ENCODE data around the gene GULP1. TPM values are rescaled to one million over a fixed set of nuclear protein-coding genes. Genes with fewer than 3 reads are reported as not detected.

The GULP1 gene
- total and polyA plus RNA-seq, 2 of the 13 experiments (the other 11 are each of a cell fraction or from before 2014, with no cell fraction given): 0.15 TPM; not detected in 1

GRCh38 chr2:188412190-188412589 is 120.5 kb downstream of the GULP1 start (continued):
- TF ChIP-seq PRDM10 (CRISPR knock-in tag; IDR thresholded peaks at IDR 0.05; ENCODE audit: low read depth): no peak
- TF ChIP-seq ZBTB38 (CRISPR knock-in tag; IDR thresholded peaks at IDR 0.05): no peak
- no peak for TF ChIP-seq ZNF274 (CRISPR knock-in tag; IDR thresholded peaks at IDR 0.05)
- TF ChIP-seq FOXP1 (IDR thresholded peaks at IDR 0.05): no peak
- no peak for TF ChIP-seq FOXP1 (CRISPR knock-in tag; IDR thresholded peaks at IDR 0.05)
- TF ChIP-seq ZNF234 (CRISPR knock-in tag; conservative IDR thresholded peaks at IDR 0.05): no peak

GRCh38 chr2:188414411-188414810 is 122.7 kb downstream of the GULP1 start:
- DNase-seq (ENCODE audit: low spot score) (no peak), ATAC-seq (no peak), FAIRE-seq (no peak)
- H3K79me2 ChIP-seq (ENCODE audit: insufficient read depth, low read length): no peaks in the 10 kb centered on the region
- in situ Hi-C loops (cut with HindIII; ENCODE audit: extremely low pct_ligation_motif_present, low pct_unique_long_range_greater_than_20kb): no loop called here
- H3K27me3 ChIP-seq (ENCODE audit: control insufficient read depth in 1 of 2, insufficient read depth in 2 of 2, low read length in 2 of 2): no peaks in the 10 kb centered on the region
- peaks cover 10% of the 10 kb centered on the region; the same call in 1 of the 2 replicates for H3K9me3 ChIP-seq (ENCODE audit: low read length)
- TF ChIP-seq ZUFSP (CRISPR knock-in tag; IDR thresholded peaks at IDR 0.05; ENCODE audit: borderline replicate concordance) (no peak), TIGD3 (CRISPR knock-in tag; IDR thresholded peaks at IDR 0.05; ENCODE audit: borderline replicate concordance) (no peak), GRHL1 (CRISPR knock-in tag; conservative IDR thresholded peaks at IDR 0.05) (no peak), SATB2 (CRISPR knock-in tag; IDR thresholded peaks at IDR 0.05) (no peak), ZNF792 (CRISPR knock-in tag; IDR thresholded peaks at IDR 0.05) (no peak), ZNF577 (CRISPR knock-in tag; IDR thresholded peaks at IDR 0.05; ENCODE audit: borderline replicate concordance, low read depth) (no peak), MZF1 (CRISPR knock-in tag; IDR thresholded peaks at IDR 0.05; ENCODE audit: borderline replicate concordance) (no peak)
- no peak overlapping the region for H3K27ac ChIP-seq (ENCODE audit: extremely low read length, insufficient read depth, low read length)
- H3K4me2 ChIP-seq (ENCODE audit: low read depth, low read length): no peak overlapping the region
- no peak overlapping the region for H2AFZ ChIP-seq (ENCODE audit: low read length)
- ChIA-PET POLR2A (no interaction called here), CTCF (ENCODE audit: low intra/inter-chr PET ratio, low total read pairs) (no interaction called here)
- no peaks in the 10 kb centered on the region for H4K20me1 ChIP-seq (ENCODE audit: insufficient read depth, low read length)
- intact Hi-C loops (cut with micrococcal nuclease; ENCODE audit: unreplicated experiment): no loop called here
- no TSS peak for BruUV-seq (replicated peaks)
- no peak overlapping the region for H3K4me3 ChIP-seq (replicated peaks in 1 of 3; ENCODE audit: insufficient read depth in 1 of 3, low read depth in 2 of 3, low read length in 3 of 3)
- no peaks in the 10 kb centered on the region for H3K36me3 ChIP-seq (replicated peaks in 1 of 2; ENCODE audit: control insufficient read depth in 1 of 2, insufficient read depth in 2 of 2, low read length in 2 of 2)
- WGBS (ENCODE audit: low lambda C conversion rate): 1% methylated on average over 2 of the region's 2 CpGs
- no peaks in the 10 kb centered on the region for H3K4me1 ChIP-seq (ENCODE audit: insufficient read depth, low read length)
- H3K9ac ChIP-seq (ENCODE audit: insufficient read depth, low read depth, low read length): no peak overlapping the region

Measured in HepG2 (cell line).